HCT116 (cell line): ENCODE results near the gene YTHDC2. TPM values are rescaled to one million over a fixed set of nuclear protein-coding genes. Genes with fewer than 3 reads are reported as not detected.

Source experiments
- ATAC-seq: fragments of 200-7000 bp; cut with Tn5 transposase; 2 replicates; pipeline ENCODE4 v1.9.1; 2020; ENCODE audit warnings: mild to moderate bottlenecking, moderate library complexity
- BruUV-seq: library from RNA; stranded (reverse); fragments of 400-500 nt; replicated peaks from 2 replicates; lab custom pipeline; 2021; lab: Mats Ljungman, UMichigan
- CTCF ChIA-PET: fragments of 300-600 bp; sonication (Branson Sonifier 250); formaldehyde crosslinking; loops from one replicate; lab custom pipeline; 2021; ENCODE audit warnings: antibody characterized with exemption; lab: Charles Lee
- POLR2A ChIA-PET: fragments of 300-600, 350-600 bp; sonication (Branson Sonifier 250); formaldehyde crosslinking; loops from one replicate; lab custom pipeline; 2021; ENCODE audit warnings: antibody characterized with exemption; lab: Charles Lee
- RAD21 ChIA-PET, 2 experiments: fragments of 300-600 bp; sonication (Branson Sonifier 250); formaldehyde crosslinking; loops; one replicate each; lab custom pipeline; 2023; ENCODE audit warnings: low total read pairs in 2 of 2; ENCODE audit not compliant: uncharacterized antibody in 2 of 2, unreplicated experiment in 2 of 2, low non-redundant PET in 1 of 2; lab: Charles Lee
- DNase-seq: peaks from one replicate; pipeline ENCODE4 v3.0.0-alpha.2; 2010; ENCODE audit warnings: low read depth, low spot score
- H2AFZ ChIP-seq: fragments of 200-600 bp; shearing (Covaris generic), sonication (generic); 2 replicates; pipeline ENCODE4 v1.6.1; 2017; ENCODE audit warnings: low read depth, mixed run types, mixed read lengths, antibody characterized with exemption, low read length; ENCODE audit not compliant: poor library complexity, severe bottlenecking
- H3K27ac ChIP-seq: 2 replicates; pipeline ENCODE4 v1.5.1; 2012; ENCODE audit warnings: low read depth, low read length
- H3K27me3 ChIP-seq: fragments of 200-600 bp; sonication (generic); 2 replicates; pipeline ENCODE4 v1.6.1; 2016; ENCODE audit warnings: mixed run types, low read length, mixed read lengths; ENCODE audit not compliant: insufficient read depth
- H3K36me3 ChIP-seq, 2 experiments: fragments of 200-500 bp in 1 of 2; fragments of 200-600 bp in 1 of 2; sonication (Bioruptor generic) in 1 of 2; sonication (generic) in 1 of 2; 2 replicates each; pipeline versions ENCODE4 v1.5.1 to v1.6.1; 2014 to 2016; ENCODE audit warnings: low read length in 2 of 2, inconsistent platforms in 1 of 2, mixed read lengths in 1 of 2, mixed run types in 1 of 2; ENCODE audit not compliant: insufficient read depth in 2 of 2, control insufficient read depth in 1 of 2
- H3K4me1 ChIP-seq, 2 experiments: fragments of 200-600 bp in 1 of 2; sonication (generic) in 1 of 2; 2 replicates each; pipeline versions ENCODE4 v1.5.1 to v1.6.1; 2012 to 2017; ENCODE audit warnings: low read length in 2 of 2, inconsistent platforms in 1 of 2, mild to moderate bottlenecking in 1 of 2, mixed read lengths in 1 of 2, mixed run types in 1 of 2, moderate library complexity in 1 of 2; ENCODE audit not compliant: insufficient read depth in 2 of 2, control insufficient read depth in 1 of 2
- H3K4me2 ChIP-seq: fragments of 200-600 bp; sonication (generic); 2 replicates; pipeline ENCODE4 v1.6.1; 2017; ENCODE audit warnings: mixed run types, low read length, mixed read lengths
- H3K4me3 ChIP-seq, 2 experiments: fragments of 200-600 bp in 1 of 2; sonication (generic) in 1 of 2; replicated peaks in 1 of 2; 2 replicates each; pipeline ENCODE4 v1.5.1; 2011 to 2016; ENCODE audit warnings: low read length in 2 of 2, control low read depth in 1 of 2, low read depth in 1 of 2, mild to moderate bottlenecking in 1 of 2, mixed read lengths in 1 of 2, mixed run types in 1 of 2
- H3K79me2 ChIP-seq: fragments of 200-600 bp; sonication (generic); 2 replicates; pipeline ENCODE4 v1.6.1; 2017; ENCODE audit warnings: mild to moderate bottlenecking, mixed run types, low read length, moderate library complexity, mixed read lengths; ENCODE audit not compliant: insufficient read depth
- H3K9ac ChIP-seq: fragments of 200-600 bp; sonication (generic); 2 replicates; pipeline ENCODE4 v1.6.1; 2016; ENCODE audit warnings: low read length, mixed read lengths
- H3K9me2 ChIP-seq: fragments of 200-600 bp; sonication (generic), shearing (Covaris generic); 2 replicates; pipeline ENCODE4 v1.6.1; 2017; ENCODE audit warnings: mixed run types, mild to moderate bottlenecking, moderate library complexity; ENCODE audit not compliant: insufficient read depth
- H3K9me3 ChIP-seq, 2 experiments: fragments of 200-500 bp in 1 of 2; fragments of 200-600 bp in 1 of 2; sonication (Bioruptor generic) in 1 of 2; sonication (generic) in 1 of 2; 2 replicates each; pipeline ENCODE4 v1.6.1; 2014 to 2017; ENCODE audit warnings: low read length in 2 of 2, mixed read lengths in 2 of 2, inconsistent platforms in 1 of 2, low read depth in 1 of 2, mild to moderate bottlenecking in 1 of 2, mixed run types in 1 of 2, moderate library complexity in 1 of 2; ENCODE audit not compliant: control insufficient read depth in 1 of 2, insufficient read depth in 1 of 2
- H4K20me1 ChIP-seq: fragments of 200-600 bp; sonication (generic), shearing (Covaris generic); 2 replicates; pipeline ENCODE4 v1.6.1; 2017; ENCODE audit warnings: mixed run types, mild to moderate bottlenecking, moderate library complexity; ENCODE audit not compliant: insufficient read depth
- CBX3 ChIP-seq: IDR thresholded peaks from 2 replicates; pipeline ENCODE4 v1.6.1; 2012; ENCODE audit warnings: low read depth
- CEBPB ChIP-seq: IDR thresholded peaks from 2 replicates; pipeline ENCODE4 v1.6.1; 2012; ENCODE audit warnings: low read depth
- EGR1 ChIP-seq: IDR thresholded peaks from 2 replicates; pipeline ENCODE4 v1.6.1; 2012; ENCODE audit warnings: low read depth
- ELF1 ChIP-seq: IDR thresholded peaks from 2 replicates; pipeline ENCODE4 v1.6.1; 2012; ENCODE audit warnings: low read depth, borderline replicate concordance
- EZH2 ChIP-seq: fragments of 200-600 bp; sonication (generic); IDR thresholded peaks from 2 replicates; pipeline ENCODE4 v1.6.1; 2017; ENCODE audit warnings: antibody characterized with exemption, mixed run types
- EZH2phosphoT487 ChIP-seq: fragments of 200-600 bp; IDR thresholded peaks from 2 replicates; pipeline ENCODE4 v1.6.1; 2018; ENCODE audit warnings: antibody characterized with exemption, borderline replicate concordance
- FOSL1 ChIP-seq: IDR thresholded peaks from 2 replicates; pipeline ENCODE4 v1.6.1; 2012; ENCODE audit warnings: low read depth
- JUND ChIP-seq: IDR thresholded peaks from 2 replicates; pipeline ENCODE4 v1.6.1; 2012
- RAD21 ChIP-seq: IDR thresholded peaks from 2 replicates; pipeline ENCODE4 v1.6.1; 2012; ENCODE audit warnings: low read depth, mild to moderate bottlenecking
- SIN3A ChIP-seq: IDR thresholded peaks from 2 replicates; pipeline ENCODE4 v1.6.1; 2012; ENCODE audit warnings: low read depth
- SP1 ChIP-seq: IDR thresholded peaks from 2 replicates; pipeline ENCODE4 v1.6.1; 2012; ENCODE audit warnings: low read depth
- TCF7L2 ChIP-seq: IDR thresholded peaks from 2 replicates; pipeline ENCODE4 v1.7.0; 2011; ENCODE audit warnings: borderline replicate concordance, inconsistent platforms; ENCODE audit not compliant: insufficient read depth, insufficient read length; ENCODE audit errors: extremely low read depth
- ZBTB33 ChIP-seq: IDR thresholded peaks from 2 replicates; pipeline ENCODE4 v1.6.1; 2011; ENCODE audit warnings: mild to moderate bottlenecking, low read length, moderate library complexity; ENCODE audit not compliant: insufficient replicate concordance; ENCODE audit errors: extremely low read depth
- ZNF274 ChIP-seq: fragments of 200-500 bp; sonication (Bioruptor generic); IDR thresholded peaks from 2 replicates; pipeline ENCODE4 v1.6.1; 2014; ENCODE audit warnings: mild to moderate bottlenecking, low read depth, low read length, inconsistent platforms
- intact Hi-C: fragments of 100-400 bp; cut with micrococcal nuclease; formaldehyde crosslinking; loops from 2 replicates; pipeline ENCODE4 v1.10.0; 2022
- total RNA-seq: library from RNA; stranded (reverse); gene quantifications from one replicate; pipeline ENCODE4 v1.2.1, GENCODE V29; 2021; ENCODE audit not compliant: unreplicated experiment
- TF ChIP-seq, protein P1 (sequence below): IDR thresholded peaks from 2 replicates; pipeline ENCODE4 v1.6.1; 2012; ENCODE audit warnings: low read depth
- TF ChIP-seq, protein P2 (sequence below), 3 experiments: fragments of 200-600 bp in 1 of 3; sonication (generic) in 1 of 3; IDR thresholded peaks in 2 of 3; conservative IDR thresholded peaks in 1 of 3; 2 replicates each; pipeline ENCODE4 v1.5.1; 2012 to 2017; ENCODE audit warnings: low read depth in 2 of 3, low read length in 2 of 3, antibody characterized with exemption in 1 of 3, borderline replicate concordance in 1 of 3, control low read depth in 1 of 3, mild to moderate bottlenecking in 1 of 3, mixed read lengths in 1 of 3, mixed run types in 1 of 3, moderate library complexity in 1 of 3; ENCODE audit not compliant: insufficient read depth in 1 of 3
- TF ChIP-seq, protein P3 (sequence below): IDR thresholded peaks from 2 replicates; pipeline ENCODE4 v1.6.1; 2012

The YTHDC2 gene
- total RNA-seq, 1 experiment from 2014 or later, result 22.2 TPM

GRCh38 chr5:113524927-113525326 lies 11.4 kb downstream of the YTHDC2 start (continued):
- TF ChIP-seq, protein P1, sequence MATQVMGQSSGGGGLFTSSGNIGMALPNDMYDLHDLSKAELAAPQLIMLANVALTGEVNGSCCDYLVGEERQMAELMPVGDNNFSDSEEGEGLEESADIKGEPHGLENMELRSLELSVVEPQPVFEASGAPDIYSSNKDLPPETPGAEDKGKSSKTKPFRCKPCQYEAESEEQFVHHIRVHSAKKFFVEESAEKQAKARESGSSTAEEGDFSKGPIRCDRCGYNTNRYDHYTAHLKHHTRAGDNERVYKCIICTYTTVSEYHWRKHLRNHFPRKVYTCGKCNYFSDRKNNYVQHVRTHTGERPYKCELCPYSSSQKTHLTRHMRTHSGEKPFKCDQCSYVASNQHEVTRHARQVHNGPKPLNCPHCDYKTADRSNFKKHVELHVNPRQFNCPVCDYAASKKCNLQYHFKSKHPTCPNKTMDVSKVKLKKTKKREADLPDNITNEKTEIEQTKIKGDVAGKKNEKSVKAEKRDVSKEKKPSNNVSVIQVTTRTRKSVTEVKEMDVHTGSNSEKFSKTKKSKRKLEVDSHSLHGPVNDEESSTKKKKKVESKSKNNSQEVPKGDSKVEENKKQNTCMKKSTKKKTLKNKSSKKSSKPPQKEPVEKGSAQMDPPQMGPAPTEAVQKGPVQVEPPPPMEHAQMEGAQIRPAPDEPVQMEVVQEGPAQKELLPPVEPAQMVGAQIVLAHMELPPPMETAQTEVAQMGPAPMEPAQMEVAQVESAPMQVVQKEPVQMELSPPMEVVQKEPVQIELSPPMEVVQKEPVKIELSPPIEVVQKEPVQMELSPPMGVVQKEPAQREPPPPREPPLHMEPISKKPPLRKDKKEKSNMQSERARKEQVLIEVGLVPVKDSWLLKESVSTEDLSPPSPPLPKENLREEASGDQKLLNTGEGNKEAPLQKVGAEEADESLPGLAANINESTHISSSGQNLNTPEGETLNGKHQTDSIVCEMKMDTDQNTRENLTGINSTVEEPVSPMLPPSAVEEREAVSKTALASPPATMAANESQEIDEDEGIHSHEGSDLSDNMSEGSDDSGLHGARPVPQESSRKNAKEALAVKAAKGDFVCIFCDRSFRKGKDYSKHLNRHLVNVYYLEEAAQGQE, result no peak
- TF ChIP-seq CEBPB, result no peak

DNA sequence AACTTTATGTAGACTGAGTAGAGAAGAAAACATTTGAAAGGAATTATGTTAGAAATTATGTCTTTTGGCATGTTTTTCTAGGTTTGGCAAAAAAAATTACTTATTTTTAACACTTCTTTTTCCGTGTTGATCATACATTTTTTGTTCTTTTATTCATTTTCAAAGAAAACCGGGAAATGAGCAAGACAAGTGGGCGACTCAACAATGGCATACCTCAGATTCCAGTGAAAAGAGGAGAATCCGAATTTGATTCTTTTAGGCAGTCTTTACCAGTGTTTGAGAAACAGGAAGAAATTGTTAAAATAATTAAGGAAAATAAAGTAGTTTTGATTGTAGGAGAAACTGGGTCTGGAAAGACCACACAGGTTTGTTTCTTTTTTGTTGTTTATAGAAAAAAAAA lies 12.9 kb downstream of the YTHDC2 start:
- POLR2A ChIA-PET, result no interaction called here

More for the DNA sequence above, 12.9 kb downstream of the YTHDC2 start:
- no peak for TF ChIP-seq EGR1
- TF ChIP-seq ELF1, result no peak
- no peak for TF ChIP-seq RAD21
- no peak for TF ChIP-seq EZH2phosphoT487
- no peak for TF ChIP-seq CBX3
- TF ChIP-seq, protein P2, sequence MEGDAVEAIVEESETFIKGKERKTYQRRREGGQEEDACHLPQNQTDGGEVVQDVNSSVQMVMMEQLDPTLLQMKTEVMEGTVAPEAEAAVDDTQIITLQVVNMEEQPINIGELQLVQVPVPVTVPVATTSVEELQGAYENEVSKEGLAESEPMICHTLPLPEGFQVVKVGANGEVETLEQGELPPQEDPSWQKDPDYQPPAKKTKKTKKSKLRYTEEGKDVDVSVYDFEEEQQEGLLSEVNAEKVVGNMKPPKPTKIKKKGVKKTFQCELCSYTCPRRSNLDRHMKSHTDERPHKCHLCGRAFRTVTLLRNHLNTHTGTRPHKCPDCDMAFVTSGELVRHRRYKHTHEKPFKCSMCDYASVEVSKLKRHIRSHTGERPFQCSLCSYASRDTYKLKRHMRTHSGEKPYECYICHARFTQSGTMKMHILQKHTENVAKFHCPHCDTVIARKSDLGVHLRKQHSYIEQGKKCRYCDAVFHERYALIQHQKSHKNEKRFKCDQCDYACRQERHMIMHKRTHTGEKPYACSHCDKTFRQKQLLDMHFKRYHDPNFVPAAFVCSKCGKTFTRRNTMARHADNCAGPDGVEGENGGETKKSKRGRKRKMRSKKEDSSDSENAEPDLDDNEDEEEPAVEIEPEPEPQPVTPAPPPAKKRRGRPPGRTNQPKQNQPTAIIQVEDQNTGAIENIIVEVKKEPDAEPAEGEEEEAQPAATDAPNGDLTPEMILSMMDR (IDR thresholded peaks at IDR 0.05 in 2 of 3, conservative IDR thresholded peaks at IDR 0.05 in 1 of 3; ENCODE audit: borderline replicate concordance in 1 of 3, insufficient read depth in 1 of 3, low read depth in 2 of 3, low read length in 2 of 3), result no peak
- TF ChIP-seq JUND, result no peak
- TF ChIP-seq, protein P3, sequence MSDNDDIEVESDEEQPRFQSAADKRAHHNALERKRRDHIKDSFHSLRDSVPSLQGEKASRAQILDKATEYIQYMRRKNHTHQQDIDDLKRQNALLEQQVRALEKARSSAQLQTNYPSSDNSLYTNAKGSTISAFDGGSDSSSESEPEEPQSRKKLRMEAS, result no peak
- TF ChIP-seq TCF7L2, result no peak
- no peak for TF ChIP-seq EZH2
- no peak for TF ChIP-seq CEBPB
- TF ChIP-seq ZNF274, result no peak
- no peak for TF ChIP-seq ZBTB33
- no peak for TF ChIP-seq SP1
- TF ChIP-seq SIN3A, result no peak
- no peak for TF ChIP-seq FOSL1
- no TSS peak for BruUV-seq
- Histone ChIP-seq H4K20me1 (0 out of 2 replicates have a peak, but pooled peaks cover 4% of the 10 kb centered on the region), H3K27ac (no peak overlapping the region), H3K79me2 (peaks cover 82% of the 10 kb centered on the region), H2AFZ (no peak overlapping the region), H3K9me3 (no peaks in the 10 kb centered on the region), H3K9ac (no peak overlapping the region), H3K4me2 (no peak overlapping the region), H3K36me3 (peaks cover 0 to 5% of the 10 kb centered on the region in 2 experiments; a peak in 1 of 4 replicates), H3K4me3 (no peak overlapping the region), H3K4me1 (no peaks in the 10 kb centered on the region), H3K9me2 (no peaks in the 10 kb centered on the region), H3K27me3 (no peaks in the 10 kb centered on the region)
- RAD21 ChIA-PET, result no interaction called here
- no peak for DNase-seq
- no peak for ATAC-seq
- intact Hi-C loops, result no loop called here
- CTCF ChIA-PET, result no interaction called here
